Peyer's patch (tissue), 4 donors: ENCODE data around the gene CLMN. TPM values are rescaled to one million over a fixed set of nuclear protein-coding genes. Genes with fewer than 3 reads are reported as not detected.
A peak's percentile ranks its signal among the peaks of the same experiment; 100 is the strongest.
"Not testable (repeated sequence)": the region's sequence is repeated elsewhere in the genome, so short reads cannot be mapped to it uniquely, and the experiment has no call there.

Experiments
- DNase-seq, 3 donors: peaks; one replicate each; pipeline ENCODE4 v3.0.0-alpha.2; 2017 to 2019
- H3K27ac ChIP-seq, 4 donors: fragments of 200-600 bp; sonication (generic); one replicate each; pipeline ENCODE4 v1.5.1; 2016 to 2019
- H3K27me3 ChIP-seq, 2 donors: fragments of 200-600 bp; sonication (generic); one replicate each; pipeline ENCODE4 v1.5.1; 2019
- H3K36me3 ChIP-seq, 3 donors: fragments of 200-600 bp; sonication (generic); one replicate each; pipeline ENCODE4 v1.5.1; 2016 to 2019
- H3K4me1 ChIP-seq, 4 donors: fragments of 200-600 bp; sonication (generic); one replicate each; pipeline ENCODE4 v1.5.1; 2016 to 2019
- H3K4me3 ChIP-seq, 4 donors: fragments of 200-600 bp; sonication (generic); 1 replicate in 3 of 4; 2 replicates in 1 of 4; pipeline ENCODE4 v1.5.1; 2016 to 2019; ENCODE audit warnings: mild to moderate bottlenecking in 1 of 4
- H3K9me3 ChIP-seq, 4 donors: fragments of 200-600 bp; sonication (generic); one replicate each; pipeline ENCODE4 v1.5.1; 2016 to 2019; ENCODE audit warnings: mild to moderate bottlenecking in 1 of 4
- CTCF ChIP-seq, 6 experiments: fragments of 450-650 bp in 4 of 6; fragments of 200-600 bp in 2 of 6; sonication (generic) in 1 of 6; IDR thresholded peaks; one replicate each; pipeline ENCODE4 v1.5.1; 2017 to 2019; ENCODE audit warnings: antibody characterized with exemption in 6 of 6, mild to moderate bottlenecking in 3 of 6, moderate library complexity in 1 of 6
- POLR2A ChIP-seq, 2 donors: fragments of 450-650 bp; IDR thresholded peaks; one replicate each; pipeline ENCODE4 v1.5.1; 2017; ENCODE audit warnings: antibody characterized with exemption in 2 of 2, mild to moderate bottlenecking in 2 of 2, moderate library complexity in 2 of 2
- total RNA-seq, 4 donors: library from RNA; depleted of rRNA; stranded (reverse); fragments of >200 nt; gene quantifications; one replicate each; pipeline ENCODE4 v1.1.0, GENCODE V29; 2016

The CLMN gene
- total RNA-seq, 4 donors from 2014 or later = 18.7 to 38.8 (median 36.4) TPM

GRCh38 chr14:95143808-95144620, 175.7 kb downstream of the CLMN start:
- H3K4me1 ChIP-seq = peaks cover 0 to 34% (median 10%) of the 10 kb centered on the region in 4 donors
- no peaks in the 10 kb centered on the region for H3K9me3 ChIP-seq
- H3K27me3 ChIP-seq = no peaks in the 10 kb centered on the region
- DNase-seq = no peak
- H3K4me3 ChIP-seq = no peak overlapping the region
- TF ChIP-seq POLR2A (IDR thresholded peaks at IDR 0.05) (no peak), CTCF (IDR thresholded peaks at IDR 0.05) (no peak)
- peak overlapping the region in 1 of 4 donors; percentile 29 for H3K27ac ChIP-seq
- no peaks in the 10 kb centered on the region for H3K36me3 ChIP-seq

- Histone ChIP-seq H3K36me3 (no peaks in the 10 kb centered on the region), H3K4me1 (peaks cover 0 to 26% (median 8%) of the 10 kb centered on the region in 4 donors), H3K4me3 (no peak overlapping the region), H3K27me3 (no peaks in the 10 kb centered on the region), H3K9me3 (no peaks in the 10 kb centered on the region), H3K27ac (no peak overlapping the region)
- DNase-seq = no peak
- no peak for TF ChIP-seq CTCF (IDR thresholded peaks at IDR 0.05)
- TF ChIP-seq POLR2A (IDR thresholded peaks at IDR 0.05) = no peak
Observed at GRCh38 chr14:95142208-95142607, 177.5 kb downstream of the CLMN start.

- Histone ChIP-seq H3K4me1 (peaks cover 0 to 26% (median 8%) of the 10 kb centered on the region in 4 donors), H3K9me3 (no peaks in the 10 kb centered on the region), H3K36me3 (no peaks in the 10 kb centered on the region), H3K27ac (no peak overlapping the region), H3K27me3 (no peaks in the 10 kb centered on the region), H3K4me3 (no peak overlapping the region)
- TF ChIP-seq POLR2A (IDR thresholded peaks at IDR 0.05) (no peak), CTCF (IDR thresholded peaks at IDR 0.05) (no peak)
- DNase-seq = no peak
Observed at GRCh38 chr14:95141684-95142083, 178.0 kb downstream of the CLMN start.

- peaks cover 0 to 26% (median 8%) of the 10 kb centered on the region in 4 donors for H3K4me1 ChIP-seq
Observed at GRCh38 chr14:95140060-95140858, 179.4 kb downstream of the CLMN start.

GRCh38 chr14:95138876-95139275, 180.8 kb downstream of the CLMN start:
- Histone ChIP-seq H3K9me3 (no peaks in the 10 kb centered on the region), H3K4me1 (peaks cover 0 to 33% (median 8%) of the 10 kb centered on the region in 4 donors), H3K27me3 (no peaks in the 10 kb centered on the region), H3K27ac (no peak overlapping the region), H3K36me3 (no peaks in the 10 kb centered on the region), H3K4me3 (no peak overlapping the region)
- TF ChIP-seq CTCF (IDR thresholded peaks at IDR 0.05) (no peak), POLR2A (IDR thresholded peaks at IDR 0.05) (no peak)
- DNase-seq = no peak

More at GRCh38 chr14:95140060-95140858, 179.4 kb downstream of the CLMN start:
- Histone ChIP-seq H3K36me3 (no peaks in the 10 kb centered on the region), H3K4me3 (no peak overlapping the region), H3K27me3 (no peaks in the 10 kb centered on the region), H3K27ac (no peak overlapping the region), H3K9me3 (no peaks in the 10 kb centered on the region)
- DNase-seq = no peak
- TF ChIP-seq POLR2A (IDR thresholded peaks at IDR 0.05) (no peak), CTCF (IDR thresholded peaks at IDR 0.05) (no peak)

- not testable (repeated sequence) for H3K4me3 ChIP-seq, H3K9me3 ChIP-seq, H3K36me3 ChIP-seq, H3K27ac ChIP-seq, DNase-seq, H3K27me3 ChIP-seq
- H3K4me1 ChIP-seq = peaks cover 0 to 30% (median 8%) of the 10 kb centered on the region in 4 donors
Observed at GRCh38 chr14:95138455-95138854, 181.3 kb downstream of the CLMN start.
